ENCODE results near the gene CHIT1. TPM values are rescaled to one million over a fixed set of nuclear protein-coding genes. Genes with fewer than 3 reads are reported as not detected.

CHIT1 gene
- total RNA-seq, 2 experiments from 2014 or later: 0.30 to 0.42 TPM

GRCh38 chr1:203179667-203180005 lies 49.8 kb downstream of the CHIT1 start:
- Mint-ChIP-seq H3K27ac (no peak overlapping the region), H3K4me1 (no peaks in the 10 kb centered on the region), H3K9me3 (no peaks in the 10 kb centered on the region), H3K27me3 (peaks cover 2% of the 10 kb centered on the region), H3K36me3 (ENCODE audit: low read depth) (no peaks in the 10 kb centered on the region), H3K4me3 (no peak overlapping the region)
- POLR2A ChIA-PET: no interaction called here
- no peak for DNase-seq
- CTCF ChIA-PET: interaction anchor here (1.1 to 1.4 kb wide), 2 partner anchors 25 to 141 kb away, joined by 3 read pairs; no protein-coding TSS in a partner anchor

- Mint-ChIP-seq H3K27me3 (peaks cover 2% of the 10 kb centered on the region), H3K9me3 (no peaks in the 10 kb centered on the region), H3K36me3 (ENCODE audit: low read depth) (no peaks in the 10 kb centered on the region), H3K27ac (no peak overlapping the region), H3K4me1 (no peaks in the 10 kb centered on the region), H3K4me3 (no peak overlapping the region)
- CTCF ChIA-PET: interaction anchor here (1.4 kb wide), 1 partner anchor 140 kb away, joined by 3 read pairs; no protein-coding TSS in a partner anchor
- POLR2A ChIA-PET: no interaction called here
- no peak for DNase-seq
Observed at GRCh38 chr1:203178821-203179666, 50.4 kb downstream of the CHIT1 start.

GRCh38 chr1:203178083-203178482 lies 51.4 kb downstream of the CHIT1 start:
- POLR2A ChIA-PET: no interaction called here
- DNase-seq: no peak
- H3K36me3 Mint-ChIP-seq (ENCODE audit: low read depth): no peaks in the 10 kb centered on the region
- CTCF ChIA-PET: interaction anchor here (1.0 kb wide), 1 partner anchor 10 kb away, joined by 3 read pairs; no protein-coding TSS in a partner anchor
- H3K4me3 Mint-ChIP-seq: no peak overlapping the region
- H3K4me1 Mint-ChIP-seq: no peaks in the 10 kb centered on the region
- no peak overlapping the region for H3K27ac Mint-ChIP-seq
- no peaks in the 10 kb centered on the region for H3K9me3 Mint-ChIP-seq
- peaks cover 2% of the 10 kb centered on the region for H3K27me3 Mint-ChIP-seq

GRCh38 chr1:203177470-203178039 lies 51.9 kb downstream of the CHIT1 start:
- ChIA-PET CTCF (interaction anchor here (1.0 kb wide), 1 partner anchor 9 kb away, joined by 3 read pairs; no protein-coding TSS in a partner anchor), POLR2A (no interaction called here)
- Mint-ChIP-seq H3K27ac (no peak overlapping the region), H3K9me3 (no peaks in the 10 kb centered on the region), H3K4me3 (no peak overlapping the region), H3K36me3 (ENCODE audit: low read depth) (no peaks in the 10 kb centered on the region), H3K4me1 (no peaks in the 10 kb centered on the region), H3K27me3 (peaks cover 2% of the 10 kb centered on the region)
- DNase-seq: no peak

DNA sequence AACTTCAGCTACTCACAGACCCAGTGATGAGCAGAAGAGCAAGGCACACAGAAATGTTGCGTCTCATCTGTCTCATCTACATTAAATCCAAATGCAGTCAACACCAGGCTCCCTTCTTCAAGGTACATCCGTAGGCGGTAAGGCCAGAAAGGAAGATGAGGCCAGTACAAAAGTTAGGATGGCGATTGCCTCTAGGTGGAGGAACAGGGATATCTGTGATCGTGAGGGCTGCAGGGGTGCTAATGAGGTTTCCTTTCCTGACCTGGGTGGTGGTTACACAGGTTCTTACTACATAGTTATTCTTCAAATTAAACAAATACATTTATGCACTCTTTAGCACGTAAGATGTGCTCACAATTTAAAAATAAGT lies 52.5 kb downstream of the CHIT1 start:
- Mint-ChIP-seq H3K4me3 (no peak overlapping the region), H3K36me3 (ENCODE audit: low read depth) (no peaks in the 10 kb centered on the region), H3K27me3 (peaks cover 2% of the 10 kb centered on the region), H3K9me3 (no peaks in the 10 kb centered on the region), H3K27ac (no peak overlapping the region), H3K4me1 (no peaks in the 10 kb centered on the region)
- no peak for DNase-seq
- ChIA-PET CTCF (no interaction called here), POLR2A (no interaction called here)

- no peaks in the 10 kb centered on the region for H3K9me3 Mint-ChIP-seq
- H3K27ac Mint-ChIP-seq: no peak overlapping the region
- POLR2A ChIA-PET: no interaction called here
- DNase-seq: no peak
- H3K4me3 Mint-ChIP-seq: no peak overlapping the region
- no peaks in the 10 kb centered on the region for H3K36me3 Mint-ChIP-seq (ENCODE audit: low read depth)
- peaks cover 2% of the 10 kb centered on the region for H3K27me3 Mint-ChIP-seq
- H3K4me1 Mint-ChIP-seq: no peaks in the 10 kb centered on the region
- CTCF ChIA-PET: interaction anchor here (1.4 kb wide), 1 partner anchor 40 kb away, joined by 4 read pairs; no protein-coding TSS in a partner anchor
Observed at GRCh38 chr1:203176273-203177035, 53.0 kb downstream of the CHIT1 start.

DNA sequence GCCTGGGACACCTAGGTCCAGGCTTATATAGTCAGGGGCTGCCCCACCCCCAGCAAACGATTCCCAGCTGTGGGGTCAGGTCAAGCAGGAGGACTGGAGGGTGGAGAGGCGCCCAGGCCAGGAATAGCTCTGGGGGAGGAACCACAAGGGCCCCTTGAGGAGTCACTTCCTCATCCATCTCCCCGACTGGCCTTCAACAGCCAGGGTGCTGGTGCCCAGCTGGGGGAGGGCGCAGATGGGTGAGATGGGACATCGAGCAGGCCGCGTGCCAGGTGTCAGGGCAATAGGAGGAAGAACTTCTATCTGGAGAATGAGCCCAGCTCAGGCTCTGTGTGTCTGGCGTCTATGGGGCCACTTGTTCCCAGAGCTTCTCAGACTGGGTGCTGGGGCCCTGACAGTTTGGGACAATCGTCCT lies 53.6 kb downstream of the CHIT1 start:
- ChIA-PET POLR2A (no interaction called here), CTCF (interaction anchor here (1.4 kb wide), 1 partner anchor 40 kb away, joined by 4 read pairs; no protein-coding TSS in a partner anchor)
- no peaks in the 10 kb centered on the region for H3K36me3 Mint-ChIP-seq (ENCODE audit: low read depth)
- no peak overlapping the region for H3K27ac Mint-ChIP-seq
- no peak overlapping the region for H3K4me3 Mint-ChIP-seq
- H3K4me1 Mint-ChIP-seq: no peaks in the 10 kb centered on the region
- H3K9me3 Mint-ChIP-seq: no peaks in the 10 kb centered on the region
- DNase-seq: no peak
- H3K27me3 Mint-ChIP-seq: peaks cover 2% of the 10 kb centered on the region

DNA sequence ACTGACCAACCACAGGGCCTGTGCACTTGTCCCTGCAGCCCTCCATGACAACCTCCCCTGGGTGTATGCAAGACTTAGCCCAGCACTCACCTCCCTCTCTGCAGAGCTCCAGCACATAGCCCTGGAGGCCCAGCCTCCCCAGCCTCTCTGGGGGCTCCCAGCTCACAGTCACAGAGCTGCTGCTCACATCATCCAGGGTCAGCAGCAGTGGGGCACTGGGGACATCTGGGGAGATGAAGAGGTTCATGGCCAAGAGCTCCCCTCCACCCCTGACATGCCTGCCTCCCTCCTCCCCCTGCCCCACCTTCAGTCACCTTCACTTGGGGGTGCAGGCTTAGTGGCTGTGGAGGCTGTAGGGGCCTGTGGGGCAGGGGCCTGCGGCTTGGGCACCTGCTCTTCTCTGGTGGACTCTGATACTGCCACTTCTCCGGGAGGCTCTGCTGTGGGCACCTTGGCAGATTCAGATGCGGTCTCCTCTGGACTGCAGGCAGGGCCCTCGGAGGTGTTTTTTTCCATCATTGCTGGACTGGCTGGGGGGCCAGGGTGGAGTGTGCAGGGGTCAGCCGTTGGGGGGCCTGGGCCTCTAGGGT lies 54.1 kb downstream of the CHIT1 start, which contains the start of gene MYBPH:
Gene MYBPH, minus strand, starts transcription at position 590 of the 590 bp plus-strand sequence. Its CDS starts 71 bp downstream, at position 519.
- no peaks in the 10 kb centered on the region for H3K36me3 Mint-ChIP-seq (ENCODE audit: low read depth)
- ChIA-PET POLR2A (no interaction called here), CTCF (interaction anchor here (1.4 kb wide), 1 partner anchor 41 kb away, joined by 4 read pairs; no protein-coding TSS in a partner anchor)
- H3K4me1 Mint-ChIP-seq: no peaks in the 10 kb centered on the region
- DNase-seq: no peak
- H3K27ac Mint-ChIP-seq: no peak within 1 kb of the TSS
- peaks cover 2% of the 10 kb centered on the region for H3K27me3 Mint-ChIP-seq
- H3K4me3 Mint-ChIP-seq: no peak within 1 kb of the TSS
- no peaks in the 10 kb centered on the region for H3K9me3 Mint-ChIP-seq

- no peak overlapping the region for H3K4me3 Mint-ChIP-seq
- H3K9me3 Mint-ChIP-seq: no peaks in the 10 kb centered on the region
- H3K27me3 Mint-ChIP-seq: peaks cover 2% of the 10 kb centered on the region
- no peak for DNase-seq
- H3K36me3 Mint-ChIP-seq (ENCODE audit: low read depth): no peaks in the 10 kb centered on the region
- H3K4me1 Mint-ChIP-seq: no peaks in the 10 kb centered on the region
- POLR2A ChIA-PET: no interaction called here
- CTCF ChIA-PET: interaction anchor here (2.3 kb wide), 1 partner anchor 41 kb away, joined by 8 read pairs; no protein-coding TSS in a partner anchor
- no peak overlapping the region for H3K27ac Mint-ChIP-seq
Observed at GRCh38 chr1:203174324-203174985, 55.0 kb downstream of the CHIT1 start.

GRCh38 chr1:203173566-203173965 lies 55.9 kb downstream of the CHIT1 start:
- peaks cover 2% of the 10 kb centered on the region for H3K27me3 Mint-ChIP-seq

DNA sequence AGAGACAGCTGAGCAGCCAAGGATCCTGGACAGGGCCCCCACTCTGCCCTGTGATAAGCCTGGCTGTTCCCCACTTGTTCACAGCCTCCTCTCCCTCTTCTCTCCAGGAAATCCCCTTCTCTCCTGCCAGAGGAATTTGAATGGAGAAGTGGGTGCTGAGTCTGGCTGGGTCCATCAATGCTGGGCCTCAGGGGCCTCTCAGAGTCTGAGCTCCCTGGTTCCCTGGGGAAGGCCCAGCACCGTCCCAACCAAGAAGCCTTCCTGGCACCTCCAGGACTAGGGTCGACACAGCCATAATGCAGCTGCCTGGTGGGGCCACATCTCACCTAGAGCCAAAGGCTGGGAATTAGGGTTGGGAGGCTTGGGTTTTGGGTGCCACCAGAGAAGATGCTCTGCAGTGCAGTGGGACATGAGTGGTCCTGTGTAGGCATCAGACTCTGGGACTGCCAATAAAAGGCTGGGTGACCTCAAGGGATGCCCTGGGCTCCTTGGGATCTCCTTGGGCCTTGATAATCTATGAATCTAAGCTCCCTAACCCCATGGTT lies 56.4 kb downstream of the CHIT1 start:
- no peak for DNase-seq
- Mint-ChIP-seq H3K27me3 (peaks cover 2% of the 10 kb centered on the region), H3K9me3 (no peaks in the 10 kb centered on the region), H3K36me3 (ENCODE audit: low read depth) (no peaks in the 10 kb centered on the region), H3K4me1 (no peaks in the 10 kb centered on the region), H3K27ac (no peak overlapping the region), H3K4me3 (no peak overlapping the region)
- POLR2A ChIA-PET: no interaction called here
- CTCF ChIA-PET: interaction anchor here (0.6 to 3.2 kb wide), 8 partner anchors 24 to 321 kb away, joined by 3 to 16 read pairs (median 6); partner anchors contain the start of gene OPTC

More at GRCh38 chr1:203173566-203173965, 55.9 kb downstream of the CHIT1 start:
- Mint-ChIP-seq H3K4me3 (no peak overlapping the region), H3K4me1 (no peaks in the 10 kb centered on the region), H3K9me3 (no peaks in the 10 kb centered on the region), H3K36me3 (ENCODE audit: low read depth) (no peaks in the 10 kb centered on the region), H3K27ac (no peak overlapping the region)
- ChIA-PET POLR2A (no interaction called here), CTCF (interaction anchor here (0.6 to 3.2 kb wide), 4 partner anchors 25 to 321 kb away, joined by 4 to 16 read pairs (median 8); partner anchors contain the start of gene OPTC)
- DNase-seq: no peak

Data from activated CD4-positive, alpha-beta T cell treated with anti-CD3 and anti-CD28 coated beads, Interleukin-2, amount 10 ng/mL, durations not matched to agents 7 days and 5 days (primary cell).